HCT116 (cell line): ENCODE measurements around the gene SMIM23. TPM values are rescaled to one million over a fixed set of nuclear protein-coding genes. Genes with fewer than 3 reads are reported as not detected.

Experiments used
- ATAC-seq: fragments of 200-7000 bp; cut with Tn5 transposase; 2 replicates; pipeline ENCODE4 v1.9.1; 2020; ENCODE audit warnings: mild to moderate bottlenecking, moderate library complexity
- BruUV-seq: library from RNA; stranded (reverse); fragments of 400-500 nt; replicated peaks from 2 replicates; lab custom pipeline; 2021; lab: Mats Ljungman, UMichigan
- CTCF ChIA-PET: fragments of 300-600 bp; sonication (Branson Sonifier 250); formaldehyde crosslinking; loops from one replicate; lab custom pipeline; 2021; ENCODE audit warnings: antibody characterized with exemption; lab: Charles Lee
- POLR2A ChIA-PET: fragments of 300-600, 350-600 bp; sonication (Branson Sonifier 250); formaldehyde crosslinking; loops from one replicate; lab custom pipeline; 2021; ENCODE audit warnings: antibody characterized with exemption; lab: Charles Lee
- RAD21 ChIA-PET, 2 experiments: fragments of 300-600 bp; sonication (Branson Sonifier 250); formaldehyde crosslinking; loops; one replicate each; lab custom pipeline; 2023; ENCODE audit warnings: low total read pairs in 2 of 2; ENCODE audit not compliant: uncharacterized antibody in 2 of 2, unreplicated experiment in 2 of 2, low non-redundant PET in 1 of 2; lab: Charles Lee
- DNase-seq: peaks from one replicate; pipeline ENCODE4 v3.0.0-alpha.2; 2010; ENCODE audit warnings: low read depth, low spot score
- H2AFZ ChIP-seq: fragments of 200-600 bp; shearing (Covaris generic), sonication (generic); 2 replicates; pipeline ENCODE4 v1.6.1; 2017; ENCODE audit warnings: low read depth, mixed run types, mixed read lengths, antibody characterized with exemption, low read length; ENCODE audit not compliant: poor library complexity, severe bottlenecking
- H3K27ac ChIP-seq: 2 replicates; pipeline ENCODE4 v1.5.1; 2012; ENCODE audit warnings: low read depth, low read length
- H3K27me3 ChIP-seq: fragments of 200-600 bp; sonication (generic); 2 replicates; pipeline ENCODE4 v1.6.1; 2016; ENCODE audit warnings: mixed run types, low read length, mixed read lengths; ENCODE audit not compliant: insufficient read depth
- H3K36me3 ChIP-seq, 2 experiments: fragments of 200-500 bp in 1 of 2; fragments of 200-600 bp in 1 of 2; sonication (Bioruptor generic) in 1 of 2; sonication (generic) in 1 of 2; 2 replicates each; pipeline versions ENCODE4 v1.5.1 to v1.6.1; 2014 to 2016; ENCODE audit warnings: low read length in 2 of 2, inconsistent platforms in 1 of 2, mixed read lengths in 1 of 2, mixed run types in 1 of 2; ENCODE audit not compliant: insufficient read depth in 2 of 2, control insufficient read depth in 1 of 2
- H3K4me1 ChIP-seq, 2 experiments: fragments of 200-600 bp in 1 of 2; sonication (generic) in 1 of 2; 2 replicates each; pipeline versions ENCODE4 v1.5.1 to v1.6.1; 2012 to 2017; ENCODE audit warnings: low read length in 2 of 2, inconsistent platforms in 1 of 2, mild to moderate bottlenecking in 1 of 2, mixed read lengths in 1 of 2, mixed run types in 1 of 2, moderate library complexity in 1 of 2; ENCODE audit not compliant: insufficient read depth in 2 of 2, control insufficient read depth in 1 of 2
- H3K4me2 ChIP-seq: fragments of 200-600 bp; sonication (generic); 2 replicates; pipeline ENCODE4 v1.6.1; 2017; ENCODE audit warnings: mixed run types, low read length, mixed read lengths
- H3K4me3 ChIP-seq, 2 experiments: fragments of 200-600 bp in 1 of 2; sonication (generic) in 1 of 2; replicated peaks in 1 of 2; 2 replicates each; pipeline ENCODE4 v1.5.1; 2011 to 2016; ENCODE audit warnings: low read length in 2 of 2, control low read depth in 1 of 2, low read depth in 1 of 2, mild to moderate bottlenecking in 1 of 2, mixed read lengths in 1 of 2, mixed run types in 1 of 2
- H3K79me2 ChIP-seq: fragments of 200-600 bp; sonication (generic); 2 replicates; pipeline ENCODE4 v1.6.1; 2017; ENCODE audit warnings: mild to moderate bottlenecking, mixed run types, low read length, moderate library complexity, mixed read lengths; ENCODE audit not compliant: insufficient read depth
- H3K9ac ChIP-seq: fragments of 200-600 bp; sonication (generic); 2 replicates; pipeline ENCODE4 v1.6.1; 2016; ENCODE audit warnings: low read length, mixed read lengths
- H3K9me2 ChIP-seq: fragments of 200-600 bp; sonication (generic), shearing (Covaris generic); 2 replicates; pipeline ENCODE4 v1.6.1; 2017; ENCODE audit warnings: mixed run types, mild to moderate bottlenecking, moderate library complexity; ENCODE audit not compliant: insufficient read depth
- H3K9me3 ChIP-seq, 2 experiments: fragments of 200-500 bp in 1 of 2; fragments of 200-600 bp in 1 of 2; sonication (Bioruptor generic) in 1 of 2; sonication (generic) in 1 of 2; 2 replicates each; pipeline ENCODE4 v1.6.1; 2014 to 2017; ENCODE audit warnings: low read length in 2 of 2, mixed read lengths in 2 of 2, inconsistent platforms in 1 of 2, low read depth in 1 of 2, mild to moderate bottlenecking in 1 of 2, mixed run types in 1 of 2, moderate library complexity in 1 of 2; ENCODE audit not compliant: control insufficient read depth in 1 of 2, insufficient read depth in 1 of 2
- H4K20me1 ChIP-seq: fragments of 200-600 bp; sonication (generic), shearing (Covaris generic); 2 replicates; pipeline ENCODE4 v1.6.1; 2017; ENCODE audit warnings: mixed run types, mild to moderate bottlenecking, moderate library complexity; ENCODE audit not compliant: insufficient read depth
- CBX3 ChIP-seq: IDR thresholded peaks from 2 replicates; pipeline ENCODE4 v1.6.1; 2012; ENCODE audit warnings: low read depth
- CTCF ChIP-seq, 3 experiments: fragments of 200-600 bp in 1 of 3; sonication (generic) in 1 of 3; IDR thresholded peaks in 2 of 3; conservative IDR thresholded peaks in 1 of 3; 2 replicates each; pipeline ENCODE4 v1.5.1; 2012 to 2017; ENCODE audit warnings: low read depth in 2 of 3, low read length in 2 of 3, antibody characterized with exemption in 1 of 3, borderline replicate concordance in 1 of 3, control low read depth in 1 of 3, mild to moderate bottlenecking in 1 of 3, mixed read lengths in 1 of 3, mixed run types in 1 of 3, moderate library complexity in 1 of 3; ENCODE audit not compliant: insufficient read depth in 1 of 3
- ELF1 ChIP-seq: IDR thresholded peaks from 2 replicates; pipeline ENCODE4 v1.6.1; 2012; ENCODE audit warnings: low read depth, borderline replicate concordance
- EZH2phosphoT487 ChIP-seq: fragments of 200-600 bp; IDR thresholded peaks from 2 replicates; pipeline ENCODE4 v1.6.1; 2018; ENCODE audit warnings: antibody characterized with exemption, borderline replicate concordance
- FOSL1 ChIP-seq: IDR thresholded peaks from 2 replicates; pipeline ENCODE4 v1.6.1; 2012; ENCODE audit warnings: low read depth
- JUND ChIP-seq: IDR thresholded peaks from 2 replicates; pipeline ENCODE4 v1.6.1; 2012
- MAX ChIP-seq: IDR thresholded peaks from 2 replicates; pipeline ENCODE4 v1.6.1; 2012
- POLR2AphosphoS5 ChIP-seq: IDR thresholded peaks from 2 replicates; pipeline ENCODE4 v1.6.1; 2011; ENCODE audit warnings: mild to moderate bottlenecking, low read depth, low read length, moderate library complexity
- REST ChIP-seq: IDR thresholded peaks from 2 replicates; pipeline ENCODE4 v1.6.1; 2012; ENCODE audit warnings: low read depth
- ZFX ChIP-seq: fragments of 450-650 bp; IDR thresholded peaks from 2 replicates; pipeline ENCODE4 v1.6.1; 2017
- intact Hi-C: fragments of 100-400 bp; cut with micrococcal nuclease; formaldehyde crosslinking; loops from 2 replicates; pipeline ENCODE4 v1.10.0; 2022
- total RNA-seq: library from RNA; stranded (reverse); gene quantifications from one replicate; pipeline ENCODE4 v1.2.1, GENCODE V29; 2021; ENCODE audit not compliant: unreplicated experiment

Gene SMIM23
- total RNA-seq, 1 experiment from 2014 or later: not detected

- Histone ChIP-seq H3K36me3 (no peaks in the 10 kb centered on the region), H3K9ac (no peak overlapping the region), H3K9me3 (no peaks in the 10 kb centered on the region), H3K4me3 (no peak overlapping the region), H2AFZ (no peak overlapping the region), H3K4me1 (no peaks in the 10 kb centered on the region), H3K79me2 (no peaks in the 10 kb centered on the region), H3K27ac (no peak overlapping the region), H4K20me1 (no peaks in the 10 kb centered on the region), H3K9me2 (no peaks in the 10 kb centered on the region)
- POLR2A ChIA-PET: no interaction called here
- BruUV-seq: no TSS peak
- CTCF ChIA-PET: no interaction called here
- RAD21 ChIA-PET: no interaction called here
- intact Hi-C loops: no loop called here
- no peak for DNase-seq
- TF ChIP-seq JUND (no peak), MAX (no peak), FOSL1 (no peak), ZFX (no peak), CBX3 (no peak), CTCF (IDR thresholded peaks at IDR 0.05 in 2 of 3, conservative IDR thresholded peaks at IDR 0.05 in 1 of 3; ENCODE audit: borderline replicate concordance in 1 of 3, insufficient read depth in 1 of 3, low read depth in 2 of 3, low read length in 2 of 3) (no peak), REST (no peak), ELF1 (no peak), EZH2phosphoT487 (no peak), POLR2AphosphoS5 (no peak)
- TF ChIP-seq, all 23 proteins: peak for 0
- Histone ChIP-seq H3K4me2 (no peak overlapping the region), H3K27me3 (peaks cover 4% of the 10 kb centered on the region; the same call in 1 of the 2 replicates)
- ATAC-seq: no peak
Measured at GRCh38 chr5:171789353-171789752, 3.7 kb downstream of the SMIM23 start.
